Transverse colon (tissue), 3 donors: ENCODE data around the gene DNAJC10.

Source experiments
- EP300 ChIP-seq: sonication (generic); formaldehyde crosslinking; IDR thresholded peaks from one replicate; pipeline ENCODE4 v1.6.1; 2017; ENCODE audit warnings: antibody characterized with exemption, low read depth
- POLR2A ChIP-seq: fragments of 450-650 bp; IDR thresholded peaks from one replicate; pipeline ENCODE4 v1.6.1; 2016; ENCODE audit warnings: antibody characterized with exemption, mild to moderate bottlenecking, moderate library complexity
- TF ChIP-seq, protein P1 (sequence below), 5 experiments: fragments of 200-600 bp in 3 of 5; fragments of 450-650 bp in 2 of 5; sonication (generic) in 3 of 5; IDR thresholded peaks; 1 replicate in 2 of 5; 2 replicates in 3 of 5; pipeline ENCODE4 v1.5.1; 2016 to 2017; ENCODE audit warnings: antibody characterized with exemption in 5 of 5, inconsistent platforms in 3 of 5, mild to moderate bottlenecking in 2 of 5, moderate library complexity in 1 of 5

DNA sequence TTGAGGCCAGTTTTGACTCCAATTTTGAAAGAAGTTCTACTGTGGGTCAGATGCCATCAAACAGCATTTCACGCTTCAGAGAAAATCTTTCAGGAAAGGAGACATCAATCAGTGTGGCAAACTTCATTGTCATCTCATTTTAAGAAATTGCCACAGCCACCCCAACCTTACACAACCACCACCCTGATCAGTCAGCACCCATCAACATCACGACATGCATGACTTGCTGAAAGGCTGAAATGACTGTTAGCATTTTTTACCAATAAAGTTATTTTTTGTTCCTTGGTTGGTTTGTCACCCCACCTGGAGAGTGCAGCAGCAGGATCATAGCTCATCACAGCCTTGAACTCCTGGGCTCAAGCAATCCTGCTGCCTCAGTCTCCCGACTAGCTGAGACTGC, 10.4 kb downstream of the DNAJC10 start:
- TF ChIP-seq, protein P1, sequence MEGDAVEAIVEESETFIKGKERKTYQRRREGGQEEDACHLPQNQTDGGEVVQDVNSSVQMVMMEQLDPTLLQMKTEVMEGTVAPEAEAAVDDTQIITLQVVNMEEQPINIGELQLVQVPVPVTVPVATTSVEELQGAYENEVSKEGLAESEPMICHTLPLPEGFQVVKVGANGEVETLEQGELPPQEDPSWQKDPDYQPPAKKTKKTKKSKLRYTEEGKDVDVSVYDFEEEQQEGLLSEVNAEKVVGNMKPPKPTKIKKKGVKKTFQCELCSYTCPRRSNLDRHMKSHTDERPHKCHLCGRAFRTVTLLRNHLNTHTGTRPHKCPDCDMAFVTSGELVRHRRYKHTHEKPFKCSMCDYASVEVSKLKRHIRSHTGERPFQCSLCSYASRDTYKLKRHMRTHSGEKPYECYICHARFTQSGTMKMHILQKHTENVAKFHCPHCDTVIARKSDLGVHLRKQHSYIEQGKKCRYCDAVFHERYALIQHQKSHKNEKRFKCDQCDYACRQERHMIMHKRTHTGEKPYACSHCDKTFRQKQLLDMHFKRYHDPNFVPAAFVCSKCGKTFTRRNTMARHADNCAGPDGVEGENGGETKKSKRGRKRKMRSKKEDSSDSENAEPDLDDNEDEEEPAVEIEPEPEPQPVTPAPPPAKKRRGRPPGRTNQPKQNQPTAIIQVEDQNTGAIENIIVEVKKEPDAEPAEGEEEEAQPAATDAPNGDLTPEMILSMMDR (IDR thresholded peaks at IDR 0.05): no peak
- TF ChIP-seq EP300 (no peak), POLR2A (no peak)
